HG03280 (cell line): Measurements from ENCODE around the gene MRPL37.

ENCODE experiments used
- ATAC-seq: cut with Tn5 transposase; IDR thresholded peaks from one replicate; pipeline ENCODE4 v1.9.1; 2021; ENCODE audit warnings: mild to moderate bottlenecking, moderate library complexity; ENCODE audit not compliant: unreplicated experiment

Gene MRPL37

DNA sequence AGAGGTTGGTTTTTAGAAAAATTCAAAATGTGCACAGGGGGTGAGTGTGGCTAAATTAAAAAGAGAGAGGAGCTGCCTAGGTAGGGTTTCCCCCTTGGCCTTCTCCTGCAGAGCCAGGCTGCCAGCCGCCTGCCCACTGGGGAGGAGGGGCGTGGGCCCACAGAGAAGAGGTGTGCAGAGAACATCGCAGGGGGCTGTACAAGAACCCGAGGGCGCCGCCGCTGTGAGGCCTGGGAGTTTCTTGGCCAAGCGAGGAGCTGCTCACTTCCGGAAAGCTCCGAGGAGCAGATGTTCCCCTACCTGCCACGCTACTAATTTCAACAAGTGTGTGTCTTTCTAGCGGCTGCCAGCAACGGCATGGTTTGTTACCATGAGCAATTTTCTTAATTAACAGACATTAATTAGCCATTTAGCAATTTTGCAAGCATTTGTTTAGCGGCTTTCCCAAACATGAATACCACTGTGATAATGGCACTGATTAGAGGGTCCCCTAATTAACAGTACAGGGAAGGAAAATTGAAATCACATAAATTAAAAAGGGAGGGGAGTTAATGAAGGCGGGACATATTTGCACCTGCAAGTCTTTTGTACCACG lies 59.7 kb downstream of the MRPL37 start:
- no peak for ATAC-seq

DNA sequence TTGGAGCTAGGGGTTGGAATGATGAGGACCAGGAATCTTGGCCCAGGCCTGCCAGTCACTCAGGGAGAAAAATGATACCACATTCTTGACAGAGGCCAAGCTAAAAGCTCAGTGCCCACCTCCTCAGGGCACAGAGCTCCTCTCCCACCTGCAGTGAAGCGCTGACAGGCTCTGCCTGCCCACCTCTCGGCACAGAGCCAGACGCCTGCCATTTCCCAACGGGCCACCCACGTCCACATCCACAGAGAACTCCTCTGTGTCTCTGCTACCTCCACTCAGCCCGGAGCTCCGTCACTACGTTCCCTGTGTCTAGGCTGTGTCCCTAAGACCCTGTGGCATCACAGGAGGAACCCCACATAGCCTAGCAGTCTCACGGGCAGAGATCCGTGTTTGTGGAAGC lies 60.8 kb downstream of the MRPL37 start:
- no peak for ATAC-seq

DNA sequence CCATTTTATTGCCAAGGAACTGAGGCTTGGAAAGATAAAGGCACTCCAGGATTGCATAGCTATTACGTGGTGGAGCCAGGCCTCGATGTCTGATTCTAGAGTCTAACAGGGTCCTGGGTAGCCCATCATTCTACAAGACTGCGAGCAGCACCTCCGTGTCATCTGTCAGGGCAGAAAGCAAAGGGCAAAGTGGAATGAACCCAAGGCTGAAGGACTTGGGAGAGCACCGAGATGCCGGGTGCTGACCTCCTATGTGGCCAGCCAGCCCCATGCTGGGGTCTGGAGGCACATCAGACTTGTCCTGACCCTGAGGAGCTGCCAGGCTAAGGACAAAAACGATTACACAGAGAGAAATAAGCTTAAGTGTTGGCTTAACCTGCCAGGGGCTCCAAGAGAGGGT lies 62.3 kb downstream of the MRPL37 start:
- ATAC-seq, result no peak

DNA sequence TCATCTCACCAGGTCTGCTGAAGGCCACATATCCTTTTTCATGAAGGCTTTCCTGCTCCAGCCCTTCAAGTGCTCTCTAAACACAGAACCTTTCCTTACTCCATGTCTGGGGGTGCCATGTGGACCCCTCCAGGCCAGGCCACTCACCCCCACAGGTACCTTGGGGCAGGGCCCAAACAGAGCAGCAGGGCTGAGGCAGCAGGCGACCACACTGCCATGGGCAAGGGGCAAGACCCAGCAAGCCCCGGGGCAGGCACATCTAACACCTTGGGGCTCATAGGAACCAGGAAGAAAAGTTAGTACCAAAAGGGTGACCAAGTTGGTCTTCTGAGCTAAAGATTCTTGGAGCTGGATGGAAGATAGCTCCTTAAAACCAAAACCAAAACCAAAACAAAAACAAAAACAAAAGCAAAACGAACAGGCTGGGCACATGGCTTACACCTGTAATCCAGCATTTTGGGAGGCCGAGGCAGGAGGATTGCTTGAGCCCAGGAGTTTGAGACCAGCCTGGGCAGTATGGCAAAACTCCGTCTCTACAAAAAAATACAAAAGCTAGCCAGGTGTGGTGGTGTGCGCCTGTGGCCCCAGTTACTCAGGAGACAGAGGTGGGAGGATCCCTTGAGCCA lies 63.7 kb downstream of the MRPL37 start:
- no peak for ATAC-seq

DNA sequence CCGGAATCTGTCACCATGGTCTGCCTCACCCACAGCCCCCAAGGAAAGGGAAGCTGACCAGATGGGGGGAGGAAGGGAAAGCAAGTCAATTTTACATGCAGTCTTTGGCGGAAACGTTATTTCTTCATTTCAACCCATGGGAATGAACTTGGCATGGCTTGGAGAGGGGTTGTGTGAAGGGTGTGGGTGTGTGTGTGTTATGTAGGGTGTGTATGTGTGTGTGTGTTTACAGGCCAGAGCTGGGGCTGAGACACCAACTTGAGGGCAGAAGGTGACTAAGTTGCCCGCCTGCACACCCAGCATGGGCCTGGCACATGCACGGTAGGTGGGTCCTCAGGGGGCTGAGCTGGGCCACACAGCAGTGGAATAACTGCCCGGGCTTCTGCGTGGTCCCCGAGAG lies 65.2 kb downstream of the MRPL37 start:
- ATAC-seq, result no peak

DNA sequence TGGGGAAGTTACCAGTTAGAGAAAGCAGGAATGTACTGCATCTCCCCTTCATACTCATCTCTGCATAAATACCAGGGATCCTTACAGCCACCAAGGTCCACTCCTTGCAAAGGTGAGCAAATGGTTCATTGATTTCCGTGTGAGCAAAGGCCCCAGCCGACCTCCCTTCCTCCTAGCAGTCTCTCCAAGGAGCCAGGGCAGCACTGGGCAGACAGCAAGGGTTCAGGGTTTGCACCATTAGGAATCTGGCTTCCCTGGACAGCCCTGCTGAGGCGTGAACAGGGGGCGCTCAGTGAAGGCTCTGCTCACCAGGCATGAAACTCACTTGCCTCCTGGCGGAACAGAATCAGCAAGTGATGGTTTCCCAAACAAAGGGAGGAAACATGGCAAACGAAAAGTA lies 65.7 kb downstream of the MRPL37 start:
- ATAC-seq, result no peak

DNA sequence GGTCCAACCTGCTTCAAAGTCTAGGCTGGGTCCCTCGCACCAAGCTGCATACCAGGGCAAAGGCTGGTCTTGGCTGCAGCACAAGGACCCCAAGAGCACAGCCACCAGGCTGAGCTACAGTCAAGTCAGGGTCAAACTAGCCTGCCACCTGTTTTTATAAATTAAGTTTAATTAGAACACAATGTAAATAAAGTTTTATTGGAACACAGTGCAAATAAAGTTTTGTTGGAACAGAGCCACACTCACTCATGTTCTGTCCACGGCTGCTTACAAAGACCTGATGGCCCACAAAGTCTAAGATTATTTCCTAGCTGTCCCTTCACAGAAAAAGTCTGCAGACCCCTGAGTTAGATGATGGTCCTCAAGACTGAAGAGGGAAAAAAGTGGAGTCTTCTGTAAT lies 66.2 kb downstream of the MRPL37 start:
- ATAC-seq, result no peak

DNA sequence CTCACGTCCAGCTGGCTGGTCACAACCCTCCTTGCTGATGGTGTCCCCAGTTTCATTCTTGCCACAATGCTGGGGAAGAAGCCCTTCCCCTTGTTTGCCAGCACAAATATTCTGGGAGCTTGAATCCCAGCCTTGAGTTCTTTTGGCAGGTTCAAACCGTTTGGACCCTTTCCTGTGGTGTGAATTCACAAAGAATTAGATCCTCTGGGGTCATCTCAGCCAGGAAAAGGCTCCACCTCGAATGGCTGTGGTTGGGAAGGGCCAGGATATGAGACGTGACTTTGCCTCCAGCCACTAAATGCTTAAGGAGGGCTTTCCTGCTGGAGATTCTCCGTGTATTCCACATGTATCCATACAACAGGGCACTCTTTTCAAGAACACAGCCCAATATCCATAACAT lies 66.9 kb downstream of the MRPL37 start:
- ATAC-seq, result no peak
